ENCODE data around the gene SMARCC1.

- TF ChIP-seq EZH2 (IDR thresholded peaks at IDR 0.05; ENCODE audit: insufficient read depth, low read length) (no peak), CTCF (IDR thresholded peaks at IDR 0.05; ENCODE audit: insufficient read depth, low read depth, low read length) (no peak)
These were observed 134.1 kb downstream of the SMARCC1 start for GRCh38 chr3:47647550-47647949.
